ENCODE data around the gene DSCAM.

DNA sequence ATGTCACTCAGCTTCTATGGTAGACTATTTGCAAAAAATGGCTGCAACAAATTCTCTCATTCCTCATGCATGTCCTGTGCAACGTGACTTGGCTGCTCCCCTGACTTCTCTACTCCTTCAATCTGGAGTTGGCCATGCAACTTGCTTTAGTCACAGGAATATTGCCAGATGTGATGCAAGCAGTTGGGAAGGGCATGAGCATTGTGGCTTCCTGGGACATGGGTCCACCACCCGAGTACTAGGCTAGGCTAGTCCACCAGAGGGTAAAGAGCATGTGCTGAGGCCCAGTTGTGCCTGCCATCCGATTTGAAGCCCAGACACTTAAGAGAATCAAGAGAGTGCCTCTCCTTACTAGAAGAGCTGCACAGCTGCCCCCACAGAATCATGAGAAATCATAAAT, 89.6 kb downstream of the DSCAM start:
- TF ChIP-seq, protein P1, sequence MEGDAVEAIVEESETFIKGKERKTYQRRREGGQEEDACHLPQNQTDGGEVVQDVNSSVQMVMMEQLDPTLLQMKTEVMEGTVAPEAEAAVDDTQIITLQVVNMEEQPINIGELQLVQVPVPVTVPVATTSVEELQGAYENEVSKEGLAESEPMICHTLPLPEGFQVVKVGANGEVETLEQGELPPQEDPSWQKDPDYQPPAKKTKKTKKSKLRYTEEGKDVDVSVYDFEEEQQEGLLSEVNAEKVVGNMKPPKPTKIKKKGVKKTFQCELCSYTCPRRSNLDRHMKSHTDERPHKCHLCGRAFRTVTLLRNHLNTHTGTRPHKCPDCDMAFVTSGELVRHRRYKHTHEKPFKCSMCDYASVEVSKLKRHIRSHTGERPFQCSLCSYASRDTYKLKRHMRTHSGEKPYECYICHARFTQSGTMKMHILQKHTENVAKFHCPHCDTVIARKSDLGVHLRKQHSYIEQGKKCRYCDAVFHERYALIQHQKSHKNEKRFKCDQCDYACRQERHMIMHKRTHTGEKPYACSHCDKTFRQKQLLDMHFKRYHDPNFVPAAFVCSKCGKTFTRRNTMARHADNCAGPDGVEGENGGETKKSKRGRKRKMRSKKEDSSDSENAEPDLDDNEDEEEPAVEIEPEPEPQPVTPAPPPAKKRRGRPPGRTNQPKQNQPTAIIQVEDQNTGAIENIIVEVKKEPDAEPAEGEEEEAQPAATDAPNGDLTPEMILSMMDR (IDR thresholded peaks at IDR 0.05): no peak
- TF ChIP-seq POLR2A (IDR thresholded peaks at IDR 0.05): no peak
